ENCODE data around the gene BIRC2. TPM values are rescaled to one million over a fixed set of nuclear protein-coding genes. Genes with fewer than 3 reads are reported as not detected.

Gene BIRC2
- total RNA-seq, 1 experiment from 2014 or later, result 53.5 TPM

- DNase-seq, result no peak
- ChIA-PET POLR2A (no interaction called here), CTCF (interaction anchor here (1.4 kb wide), 1 partner anchor 11 kb away, joined by 4 read pairs; no protein-coding TSS in a partner anchor)
- Histone ChIP-seq H3K4me1 (no peaks in the 10 kb centered on the region), H3K4me3 (ENCODE audit: low read depth, low read length) (no peak overlapping the region), H3K36me3 (ENCODE audit: control insufficient read depth, insufficient read depth, low read length) (peaks cover 10% of the 10 kb centered on the region), H3K9me3 (no peaks in the 10 kb centered on the region), H3K27me3 (replicated peaks; ENCODE audit: control insufficient read depth, insufficient read depth, low read length) (no peaks in the 10 kb centered on the region)
- Mint-ChIP-seq H3K4me3 (ENCODE audit: unreplicated experiment) (no peak overlapping the region), H3K9me3 (ENCODE audit: unreplicated experiment) (no peaks in the 10 kb centered on the region), H3K36me3 (ENCODE audit: insufficient read depth, unreplicated experiment) (peaks cover 93% of the 10 kb centered on the region), H3K27ac (ENCODE audit: unreplicated experiment) (no peak overlapping the region), H3K4me1 (ENCODE audit: low read depth, unreplicated experiment) (peaks cover 7% of the 10 kb centered on the region), H3K27me3 (ENCODE audit: insufficient read depth, unreplicated experiment) (no peaks in the 10 kb centered on the region)
- intact Hi-C loops (cut with micrococcal nuclease; ENCODE audit: unreplicated experiment), result no loop called here
- no peak for TF ChIP-seq CTCF (IDR thresholded peaks at IDR 0.05; ENCODE audit: insufficient read depth in 1 of 2, low read depth in 1 of 2, low read length in 1 of 2, severe bottlenecking in 1 of 2, unreplicated experiment in 1 of 2)
- no TSS peak for BruUV-seq (replicated peaks)
Measured at GRCh38 chr11:102401905-102402304, 54.9 kb downstream of the BIRC2 start.

GRCh38 chr11:102402548-102402947 lies 55.5 kb downstream of the BIRC2 start:
- Mint-ChIP-seq H3K36me3 (ENCODE audit: insufficient read depth, unreplicated experiment) (peaks cover 90% of the 10 kb centered on the region), H3K4me1 (ENCODE audit: low read depth, unreplicated experiment) (peaks cover 11% of the 10 kb centered on the region), H3K4me3 (ENCODE audit: unreplicated experiment) (no peak overlapping the region), H3K27me3 (ENCODE audit: insufficient read depth, unreplicated experiment) (no peaks in the 10 kb centered on the region), H3K27ac (ENCODE audit: unreplicated experiment) (no peak overlapping the region), H3K9me3 (ENCODE audit: unreplicated experiment) (no peaks in the 10 kb centered on the region)
- ChIA-PET POLR2A (no interaction called here), CTCF (interaction anchor here (1.4 kb wide), 1 partner anchor 12 kb away, joined by 4 read pairs; no protein-coding TSS in a partner anchor)
- Histone ChIP-seq H3K36me3 (ENCODE audit: control insufficient read depth, insufficient read depth, low read length) (peaks cover 10% of the 10 kb centered on the region), H3K4me3 (ENCODE audit: low read depth, low read length) (no peak overlapping the region), H3K9me3 (no peaks in the 10 kb centered on the region), H3K27me3 (replicated peaks; ENCODE audit: control insufficient read depth, insufficient read depth, low read length) (no peaks in the 10 kb centered on the region), H3K4me1 (no peaks in the 10 kb centered on the region)
- no TSS peak for BruUV-seq (replicated peaks)
- intact Hi-C loops (cut with micrococcal nuclease; ENCODE audit: unreplicated experiment), result no loop called here
- no peak for TF ChIP-seq CTCF (IDR thresholded peaks at IDR 0.05; ENCODE audit: insufficient read depth in 1 of 2, low read depth in 1 of 2, low read length in 1 of 2, severe bottlenecking in 1 of 2, unreplicated experiment in 1 of 2)
- DNase-seq, result no peak

- no peaks in the 10 kb centered on the region for H3K27me3 ChIP-seq (replicated peaks; ENCODE audit: control insufficient read depth, insufficient read depth, low read length)
- DNase-seq, result no peak
- H3K4me1 ChIP-seq, result no peaks in the 10 kb centered on the region; the same call in 1 of the 2 replicates
- no peak for TF ChIP-seq CTCF (IDR thresholded peaks at IDR 0.05; ENCODE audit: insufficient read depth in 1 of 2, low read depth in 1 of 2, low read length in 1 of 2, severe bottlenecking in 1 of 2, unreplicated experiment in 1 of 2)
- H3K27me3 Mint-ChIP-seq (ENCODE audit: insufficient read depth, unreplicated experiment), result no peaks in the 10 kb centered on the region
- H3K4me1 Mint-ChIP-seq (ENCODE audit: low read depth, unreplicated experiment), result peaks cover 17% of the 10 kb centered on the region
- H3K4me3 ChIP-seq (ENCODE audit: low read depth, low read length), result no peak overlapping the region
- no peak overlapping the region for H3K27ac Mint-ChIP-seq (ENCODE audit: unreplicated experiment)
- peaks cover 93% of the 10 kb centered on the region for H3K36me3 Mint-ChIP-seq (ENCODE audit: insufficient read depth, unreplicated experiment)
- POLR2A ChIA-PET, result no interaction called here
- H3K9me3 Mint-ChIP-seq (ENCODE audit: unreplicated experiment), result no peaks in the 10 kb centered on the region
- intact Hi-C loops (cut with micrococcal nuclease; ENCODE audit: unreplicated experiment), result no loop called here
- peaks cover 9% of the 10 kb centered on the region for H3K36me3 ChIP-seq (ENCODE audit: control insufficient read depth, insufficient read depth, low read length)
- H3K9me3 ChIP-seq, result no peaks in the 10 kb centered on the region
- no peak overlapping the region for H3K4me3 Mint-ChIP-seq (ENCODE audit: unreplicated experiment)
- CTCF ChIA-PET, result interaction anchor here (0.8 to 1.8 kb wide), 3 partner anchors 15 to 21 kb away, joined by 3 to 6 read pairs (median 4); no protein-coding TSS in a partner anchor
- BruUV-seq (replicated peaks), result no TSS peak
Measured at GRCh38 chr11:102405501-102405900, 58.5 kb downstream of the BIRC2 start.

All from Caco-2 (cell line).